K562 (cell line): ENCODE results near the gene RSPH9. TPM values are rescaled to one million over a fixed set of nuclear protein-coding genes. Genes with fewer than 3 reads are reported as not detected.
A peak's percentile ranks its signal among the peaks of the same experiment; 100 is the strongest.

ENCODE experiments used
- CAMTA2 ChIP-seq: fragments of 250-450 bp; sonication (Bioruptor Pico); conservative IDR thresholded peaks from 2 replicates; pipeline ENCODE4 v1.5.1; 2022
- CCAR2 ChIP-seq: fragments of 200-400 bp; formaldehyde crosslinking; IDR thresholded peaks from 2 replicates; pipeline ENCODE4 v1.6.1; 2017; ENCODE audit warnings: mild to moderate bottlenecking, low read depth, low read length
- DPF2 ChIP-seq: fragments of 450-650 bp; IDR thresholded peaks from 2 replicates; pipeline ENCODE4 v1.6.1; 2016
- HDAC6 ChIP-seq: IDR thresholded peaks from 2 replicates; pipeline ENCODE4 v1.6.1; 2012; ENCODE audit warnings: low read depth, mild to moderate bottlenecking, control low read depth, inconsistent platforms, low read length, moderate library complexity
- HDAC8 ChIP-seq: fragments of 450-650 bp; IDR thresholded peaks from 2 replicates; pipeline ENCODE4 v1.6.1; 2016; ENCODE audit warnings: mild to moderate bottlenecking, missing genetic modification characterization, moderate library complexity, missing compliant biosample characterization
- HDGF ChIP-seq: fragments of 450-650 bp; IDR thresholded peaks from 2 replicates; pipeline ENCODE4 v1.6.1; 2016
- HEY1 ChIP-seq: fragments of 250-450 bp; sonication (Bioruptor Pico); IDR thresholded peaks from 2 replicates; pipeline ENCODE4 v1.5.0; 2020; ENCODE audit warnings: mild to moderate bottlenecking, moderate library complexity, borderline replicate concordance
- HMG20B ChIP-seq: fragments of 250-450 bp; sonication (Bioruptor Pico); IDR thresholded peaks from 2 replicates; pipeline ENCODE4 v1.5.0; 2021; ENCODE audit warnings: mild to moderate bottlenecking
- MTA3 ChIP-seq: fragments of 450-650 bp; formaldehyde crosslinking; IDR thresholded peaks from 2 replicates; pipeline ENCODE4 v1.6.1; 2017; ENCODE audit warnings: mild to moderate bottlenecking, borderline replicate concordance
- NR0B1 ChIP-seq: fragments of 450-650 bp; IDR thresholded peaks from one replicate; pipeline ENCODE4 v1.6.1; 2018; ENCODE audit warnings: mild to moderate bottlenecking, moderate library complexity; ENCODE audit not compliant: partially characterized antibody
- NR3C1 ChIP-seq: sonication (generic); formaldehyde crosslinking; IDR thresholded peaks from 2 replicates; pipeline ENCODE4 v1.8.1; 2022; ENCODE audit warnings: missing genetic modification reagents
- PCBP2 ChIP-seq: fragments of 200-400 bp; formaldehyde crosslinking; IDR thresholded peaks from 2 replicates; pipeline ENCODE4 v1.6.1; 2018; ENCODE audit warnings: low read length, low read depth, mild to moderate bottlenecking, moderate library complexity; ENCODE audit not compliant: poor library complexity, severe bottlenecking
- PML ChIP-seq: IDR thresholded peaks from 2 replicates; pipeline ENCODE4 v1.6.1; 2012; ENCODE audit warnings: low read length, inconsistent platforms
- PTBP1 ChIP-seq: fragments of 200-400 bp; formaldehyde crosslinking; IDR thresholded peaks from 2 replicates; pipeline ENCODE4 v1.6.1; 2017; ENCODE audit warnings: low read depth, low read length
- SMAD1 ChIP-seq: fragments of 150-350 bp; IDR thresholded peaks from 2 replicates; pipeline ENCODE4 v1.6.1; 2014; ENCODE audit warnings: low read length, low read depth; ENCODE audit not compliant: partially characterized antibody
- SRSF7 ChIP-seq: fragments of 200-400 bp; formaldehyde crosslinking; optimal IDR thresholded peaks from 2 replicates; pipeline ENCODE3; 2017; ENCODE audit warnings: mild to moderate bottlenecking, low read depth, low read length
- TAF9B ChIP-seq: fragments of 450-650 bp; IDR thresholded peaks from 2 replicates; pipeline ENCODE4 v1.6.1; 2018; ENCODE audit warnings: mild to moderate bottlenecking; ENCODE audit not compliant: partially characterized antibody
- TAL1 ChIP-seq: fragments of 450-650 bp; IDR thresholded peaks from 2 replicates; pipeline ENCODE4 v1.6.1; 2016; ENCODE audit warnings: mild to moderate bottlenecking
- TCF7 ChIP-seq: sonication (generic); IDR thresholded peaks from 2 replicates; pipeline ENCODE4 v1.6.1; 2016; ENCODE audit warnings: antibody characterized with exemption, borderline replicate concordance
- THAP7 ChIP-seq: fragments of 250-450 bp; sonication (Bioruptor Pico); IDR thresholded peaks from 2 replicates; pipeline ENCODE4 v1.5.0; 2021
- TSHZ1 ChIP-seq: fragments of 250-450 bp; sonication (Bioruptor Pico); IDR thresholded peaks from 2 replicates; pipeline ENCODE4 v1.4.0; 2020; ENCODE audit warnings: mild to moderate bottlenecking, moderate library complexity
- ZNF584 ChIP-seq: fragments of 200-800 bp; sonication (Bioruptor generic); IDR thresholded peaks from 2 replicates; pipeline ENCODE4 v1.6.1; 2016; ENCODE audit warnings: low read depth, mild to moderate bottlenecking, missing genetic modification characterization, missing compliant biosample characterization
- ZNF699 ChIP-seq: fragments of 250-450 bp; sonication (Bioruptor Pico); IDR thresholded peaks from 2 replicates; pipeline ENCODE4 v1.8.0; 2021; ENCODE audit warnings: mild to moderate bottlenecking, moderate library complexity; ENCODE audit not compliant: insufficient replicate concordance
- polyA plus RNA-seq, 8 experiments: library from polyadenylated mRNA; depleted of rRNA in 4 of 8; stranded (reverse) in 5 of 8; unstranded in 3 of 8; fragments of >200 nt; fragmentation: Nextera tagmentation in 2 of 8; fragmentation: Illumina TruSeq in 1 of 8; extraction: Ambion mirVana in 2 of 8; extraction: Trizol in 1 of 8; gene quantifications; 2 replicates each; pipeline versions ENCODE4 v1.2.1 to v1.2.3, GENCODE V29; 2011 to 2014; ENCODE audit warnings: inconsistent platforms in 1 of 8, missing spikeins in 1 of 8
- total RNA-seq, 7 experiments: library from RNA; depleted of rRNA in 6 of 7; stranded (reverse); fragments of >200 nt in 6 of 7; fragmentation: Illumina TruSeq in 2 of 7; extraction: Trizol in 2 of 7; gene quantifications; 2 replicates each; pipeline versions ENCODE4 v1.2.1 to v1.2.3, GENCODE V29; 2011 to 2021; ENCODE audit warnings: low replicate concordance in 1 of 7

RSPH9 gene
- total and polyA plus RNA-seq, 9 of the 15 experiments (the other 6 are each of a cell fraction or from before 2014, with no cell fraction given), result 0.05 to 0.60 (median 0.39) TPM; not detected in 6

GRCh38 chr6:43627008-43627825 lies 17.6 kb upstream of the RSPH9 start (continued):
- TF ChIP-seq HEY1 (CRISPR knock-in tag) (0 out of 2 replicates have a peak, but pooled peaks have one; percentile 65), HMG20B (CRISPR knock-in tag) (no peak), NR3C1 (CRISPR knock-in tag) (no peak), TAF9B (no peak), PCBP2 (no peak), TAL1 (no peak), ZNF584 (peak; percentile 84), TSHZ1 (peak; percentile 37; the same call in 1 of the 2 replicates), PTBP1 (no peak), HDAC8 (tag) (peak; percentile 96), TCF7 (no peak), DPF2 (peak; percentile 92), SRSF7 (no peak), ZNF699 (CRISPR knock-in tag) (no peak), PML (0 out of 2 replicates have a peak, but pooled peaks have one; percentile 77), HDGF (no peak), SMAD1 (peak; percentile 95), THAP7 (CRISPR knock-in tag) (peak; percentile 46; the same call in 1 of the 2 replicates), CCAR2 (no peak), HDAC6 (no peak), CAMTA2 (CRISPR knock-in tag) (no peak), NR0B1 (no peak), MTA3 (peak; percentile 72; the same call in 1 of the 2 replicates)
